Measurements from ENCODE around the gene DCTN5.

- TF ChIP-seq CTCF (IDR thresholded peaks at IDR 0.05 in 4 of 5, conservative IDR thresholded peaks at IDR 0.05 in 1 of 5) (no peak), POLR2A (IDR thresholded peaks at IDR 0.05) (no peak)
Observed at GRCh38 chr16:23710008-23710407, 68.7 kb downstream of the DCTN5 start.

All from gastrocnemius medialis (tissue), 4 donors.